ENCODE measurements around the gene SLC16A2.

The SLC16A2 gene

GRCh38 chrX:74421036-74421739 lies at the start of gene SLC16A2:
TSS of gene SLC16A2 (plus strand) at chrX:74421493. CDS start at chrX:74421638, 145 bp downstream.
- DNase-seq (ENCODE audit: low spot score) (peak; percentile 73), FAIRE-seq (no peak)

GRCh38 chrX:74372272-74372671 lies 49.0 kb upstream of the SLC16A2 start:
- FAIRE-seq, result no peak
- no peak for DNase-seq (ENCODE audit: low spot score)

- no peak for FAIRE-seq
- DNase-seq (ENCODE audit: low spot score), result no peak
Measured at GRCh38 chrX:74377282-74377681, 44.0 kb upstream of the SLC16A2 start.

- FAIRE-seq (no peak), DNase-seq (ENCODE audit: low spot score) (peak; percentile 52)
Measured at GRCh38 chrX:74382613-74383012, 38.7 kb upstream of the SLC16A2 start.

GRCh38 chrX:74383611-74384010 lies 37.7 kb upstream of the SLC16A2 start:
- DNase-seq (ENCODE audit: low spot score), result peak; percentile 16
- FAIRE-seq, result no peak

GRCh38 chrX:74389016-74389722 lies 32.1 kb upstream of the SLC16A2 start:
- FAIRE-seq (no peak), DNase-seq (ENCODE audit: low spot score) (no peak)

GRCh38 chrX:74395556-74395955 lies 25.7 kb upstream of the SLC16A2 start:
- FAIRE-seq, result no peak

GRCh38 chrX:74405973-74406489 lies 15.3 kb upstream of the SLC16A2 start:
- FAIRE-seq, result no peak
- DNase-seq (ENCODE audit: low spot score), result no peak

More at GRCh38 chrX:74395556-74395955, 25.7 kb upstream of the SLC16A2 start:
- no peak for DNase-seq (ENCODE audit: low spot score)

- no peak for DNase-seq (ENCODE audit: low spot score)
- no peak for FAIRE-seq
Measured at GRCh38 chrX:74408304-74408703, 13.0 kb upstream of the SLC16A2 start.

GRCh38 chrX:74419864-74420195 lies 1.5 kb upstream of the SLC16A2 start:
- FAIRE-seq, result no peak

GRCh38 chrX:74420196-74421035 lies 877 bp upstream of the SLC16A2 start:
- FAIRE-seq (no peak), DNase-seq (ENCODE audit: low spot score) (peak; percentile 68)

More at GRCh38 chrX:74419864-74420195, 1.5 kb upstream of the SLC16A2 start:
- no peak for DNase-seq (ENCODE audit: low spot score)

- no peak for FAIRE-seq
- no peak for DNase-seq (ENCODE audit: low spot score)
Measured at GRCh38 chrX:74421740-74422352, 553 bp downstream of the SLC16A2 start.

GRCh38 chrX:74422576-74423288 lies 1.4 kb downstream of the SLC16A2 start:
- no peak for FAIRE-seq
- DNase-seq (ENCODE audit: low spot score), result peak; percentile 52

- FAIRE-seq (no peak), DNase-seq (ENCODE audit: low spot score) (no peak)
Measured at GRCh38 chrX:74423289-74423998, 2.2 kb downstream of the SLC16A2 start.

GRCh38 chrX:74426071-74426470 lies 4.8 kb downstream of the SLC16A2 start:
- no peak for DNase-seq (ENCODE audit: low spot score)
- FAIRE-seq, result no peak

GRCh38 chrX:74426615-74427014 lies 5.3 kb downstream of the SLC16A2 start:
- DNase-seq (ENCODE audit: low spot score), result no peak
- FAIRE-seq, result no peak

GRCh38 chrX:74431797-74432196 lies 10.5 kb downstream of the SLC16A2 start:
- DNase-seq (ENCODE audit: low spot score) (no peak), FAIRE-seq (no peak)

GRCh38 chrX:74434336-74434735 lies 13.0 kb downstream of the SLC16A2 start:
- no peak for FAIRE-seq
- no peak for DNase-seq (ENCODE audit: low spot score)

GRCh38 chrX:74437530-74437929 lies 16.2 kb downstream of the SLC16A2 start:
- FAIRE-seq, result no peak
- no peak for DNase-seq (ENCODE audit: low spot score)

- no peak for FAIRE-seq
Measured at GRCh38 chrX:74438764-74439163, 17.5 kb downstream of the SLC16A2 start.

More at GRCh38 chrX:74438764-74439163, 17.5 kb downstream of the SLC16A2 start:
- no peak for DNase-seq (ENCODE audit: low spot score)

All from urothelium cell line (cell line).